Measurements from ENCODE around the gene ZNF180.

ZNF180 gene

GRCh38 chr19:44447916-44448674, 52.2 kb downstream of the ZNF180 start, which contains the start of gene ZNF229 (continued):
- TF ChIP-seq KLF9 (tag by site-specific recombination; IDR thresholded peaks at IDR 0.05; ENCODE audit: low read depth) (peak; percentile 97), ZEB2 (tag by site-specific recombination; IDR thresholded peaks at IDR 0.05) (0 out of 2 replicates have a peak, but pooled peaks have one; percentile 19), SP2 (tag by site-specific recombination; IDR thresholded peaks at IDR 0.05) (peak; percentile 81), ZNF221 (tag by site-specific recombination; IDR thresholded peaks at IDR 0.05; ENCODE audit: borderline replicate concordance) (no peak), ZNF23 (tag by site-specific recombination; IDR thresholded peaks at IDR 0.05; ENCODE audit: borderline replicate concordance) (no peak), ZNF133 (tag by site-specific recombination; IDR thresholded peaks at IDR 0.05) (no peak), ZNF571 (tag by site-specific recombination; IDR thresholded peaks at IDR 0.05) (no peak), ZNF112 (tag by site-specific recombination; IDR thresholded peaks at IDR 0.05) (no peak), ZNF626 (tag by site-specific recombination; IDR thresholded peaks at IDR 0.05) (no peak), ZBTB1 (tag by site-specific recombination; IDR thresholded peaks at IDR 0.05) (no peak), ZNF791 (tag by site-specific recombination; IDR thresholded peaks at IDR 0.05) (no peak), REPIN1 (tag by site-specific recombination; IDR thresholded peaks at IDR 0.05; ENCODE audit: low read depth) (no peak), PBX3 (CRISPR knock-in tag; IDR thresholded peaks at IDR 0.05) (no peak), ZNF624 (tag by site-specific recombination; IDR thresholded peaks at IDR 0.05) (no peak), ZXDB (tag by site-specific recombination; IDR thresholded peaks at IDR 0.05) (peak; percentile 81), ZIC2 (tag by site-specific recombination; IDR thresholded peaks at IDR 0.05) (no peak), GLI2 (tag by site-specific recombination; IDR thresholded peaks at IDR 0.05; ENCODE audit: borderline replicate concordance, low read depth) (no peak), ZFP69B (tag by site-specific recombination; IDR thresholded peaks at IDR 0.05) (peak; percentile 66; the same call in 1 of the 2 replicates), ZNF501 (tag by site-specific recombination; IDR thresholded peaks at IDR 0.05) (no peak), ZNF350 (tag by site-specific recombination; IDR thresholded peaks at IDR 0.05) (no peak), ZBTB44 (tag by site-specific recombination; IDR thresholded peaks at IDR 0.05) (no peak), ZNF24 (tag by site-specific recombination; IDR thresholded peaks at IDR 0.05) (no peak), ZNF792 (tag by site-specific recombination; IDR thresholded peaks at IDR 0.05) (0 out of 2 replicates have a peak, but pooled peaks have one; percentile 22), MZF1 (tag by site-specific recombination; IDR thresholded peaks at IDR 0.05; ENCODE audit: borderline replicate concordance) (no peak), ZNF561 (tag by site-specific recombination; IDR thresholded peaks at IDR 0.05; ENCODE audit: borderline replicate concordance) (peak; percentile 45; the same call in 1 of the 2 replicates), ZNF529 (tag by site-specific recombination; IDR thresholded peaks at IDR 0.05; ENCODE audit: insufficient replicate concordance) (no peak), ZNF510 (tag by site-specific recombination; IDR thresholded peaks at IDR 0.05; ENCODE audit: insufficient replicate concordance) (no peak), ZNF354C (tag by site-specific recombination; IDR thresholded peaks at IDR 0.05; ENCODE audit: borderline replicate concordance, low read depth) (no peak), ZNF555 (tag by site-specific recombination; conservative IDR thresholded peaks at IDR 0.05) (no peak), ZNF521 (tag by site-specific recombination; IDR thresholded peaks at IDR 0.05) (no peak), ZBTB20 (tag by site-specific recombination; IDR thresholded peaks at IDR 0.05) (no peak), PRDM10 (tag by site-specific recombination; IDR thresholded peaks at IDR 0.05) (0 out of 2 replicates have a peak, but pooled peaks have one; percentile 15), ZBTB8A (tag by site-specific recombination; IDR thresholded peaks at IDR 0.05) (0 out of 2 replicates have a peak, but pooled peaks have one; percentile 26), ZNF76 (tag by site-specific recombination; IDR thresholded peaks at IDR 0.05; ENCODE audit: borderline replicate concordance, low read depth) (peak; percentile 92)
